MM.1S (cell line): Measurements from ENCODE around the gene FZD7.
A peak's percentile ranks its signal among the peaks of the same experiment; 100 is the strongest.

Source experiments
- DNase-seq: peaks from one replicate; pipeline ENCODE4 v3.0.0-alpha.2; 2015
- H2AFZ ChIP-seq: fragments of 300-600 bp; sonication (generic); 2 replicates; pipeline ENCODE4 v1.6.0; 2016; ENCODE audit warnings: antibody characterized with exemption, low read length
- H3F3A ChIP-seq: fragments of 300-600 bp; sonication (generic); 2 replicates; pipeline ENCODE4 v1.6.1; 2016; ENCODE audit warnings: mild to moderate bottlenecking, antibody characterized with exemption, low read length, moderate library complexity, mixed read lengths; ENCODE audit not compliant: insufficient read depth
- H3K27ac ChIP-seq: fragments of 300-600 bp; sonication (generic); 2 replicates; pipeline ENCODE4 v1.5.1; 2016; ENCODE audit warnings: mild to moderate bottlenecking, low read length
- H3K27me3 ChIP-seq: fragments of 300-600 bp; sonication (generic); replicated peaks from 2 replicates; pipeline ENCODE4 v1.6.0; 2016; ENCODE audit warnings: low read length; ENCODE audit not compliant: insufficient read depth
- H3K36me3 ChIP-seq: fragments of 300-600 bp; sonication (generic); replicated peaks from 2 replicates; pipeline ENCODE4 v1.6.1; 2016; ENCODE audit warnings: mild to moderate bottlenecking, low read length, mixed read lengths; ENCODE audit not compliant: insufficient read depth
- H3K4me1 ChIP-seq: fragments of 300-600 bp; sonication (generic); 2 replicates; pipeline ENCODE4 v1.6.1; 2016; ENCODE audit warnings: low read length, mixed read lengths
- H3K4me2 ChIP-seq: fragments of 300-600 bp; sonication (generic); 2 replicates; pipeline ENCODE4 v1.6.0; 2016; ENCODE audit warnings: low read depth, low read length
- H3K4me3 ChIP-seq: fragments of 300-600 bp; sonication (generic); 2 replicates; pipeline ENCODE4 v1.5.1; 2016; ENCODE audit warnings: low read length, mixed read lengths
- H3K79me2 ChIP-seq: fragments of 300-600 bp; sonication (generic); 2 replicates; pipeline ENCODE4 v1.6.1; 2016; ENCODE audit warnings: mixed run types, low read length, mixed read lengths
- H3K9ac ChIP-seq: fragments of 300-600 bp; sonication (generic); 2 replicates; pipeline ENCODE4 v1.6.1; 2016; ENCODE audit warnings: low read length, mixed read lengths
- H3K9me2 ChIP-seq: fragments of 300-600 bp; sonication (generic); replicated peaks from 2 replicates; pipeline ENCODE4 v1.6.1; 2016; ENCODE audit warnings: mild to moderate bottlenecking, low read length, mixed read lengths; ENCODE audit not compliant: insufficient read depth
- H3K9me3 ChIP-seq: fragments of 300-600 bp; sonication (generic); replicated peaks from 2 replicates; pipeline ENCODE4 v1.6.1; 2016; ENCODE audit warnings: mild to moderate bottlenecking, low read length, mixed read lengths; ENCODE audit not compliant: insufficient read depth
- H4K20me1 ChIP-seq: fragments of 300-600 bp; sonication (generic); 2 replicates; pipeline ENCODE4 v1.6.1; 2016; ENCODE audit warnings: mild to moderate bottlenecking, low read length, moderate library complexity, mixed read lengths; ENCODE audit not compliant: insufficient read depth
- EZH2 ChIP-seq: fragments of 300-600 bp; sonication (generic); optimal IDR thresholded peaks from 2 replicates; pipeline ENCODE3; 2017; ENCODE audit warnings: low read depth, mild to moderate bottlenecking, antibody characterized with exemption, low read length, mixed read lengths
- EZH2phosphoT487 ChIP-seq: fragments of 300-600 bp; sonication (generic); IDR thresholded peaks from 2 replicates; pipeline ENCODE4 v1.6.1; 2018; ENCODE audit warnings: antibody characterized with exemption, low read length
- TF ChIP-seq, protein P1 (sequence below): fragments of 300-600 bp; sonication (generic); IDR thresholded peaks from 2 replicates; pipeline ENCODE4 v1.5.1; 2016; ENCODE audit warnings: antibody characterized with exemption, low read length, mixed read lengths

Gene FZD7

DNA sequence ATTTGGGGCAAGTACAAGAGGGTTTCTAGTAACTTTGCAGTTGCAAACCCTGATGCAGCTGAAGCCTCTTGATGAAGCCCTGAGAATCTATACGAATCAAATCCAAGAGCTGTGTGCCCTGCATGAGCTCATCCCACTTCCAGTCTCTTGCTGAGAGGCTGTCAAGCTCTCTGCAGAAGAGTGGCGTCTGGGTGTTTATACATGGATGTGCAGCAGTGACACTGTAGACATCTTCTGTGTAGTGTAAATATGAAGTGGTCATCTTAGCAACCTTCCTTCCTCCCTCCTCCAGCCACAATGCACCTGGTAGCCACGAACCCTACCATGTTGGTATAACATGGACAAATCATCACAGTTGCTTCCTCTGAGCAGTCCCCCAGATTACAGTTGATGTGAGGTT is 21.0 kb downstream of the FZD7 start:
- H3K4me2 ChIP-seq, result no peak overlapping the region
- H3K36me3 ChIP-seq, result no peaks in the 10 kb centered on the region
- no peaks in the 10 kb centered on the region for H3K9me2 ChIP-seq
- no peak overlapping the region for H3K4me3 ChIP-seq
- no peaks in the 10 kb centered on the region for H3F3A ChIP-seq
- no peak for DNase-seq
- H3K27ac ChIP-seq, result no peak overlapping the region
- no peaks in the 10 kb centered on the region for H3K9me3 ChIP-seq
- H3K79me2 ChIP-seq, result no peaks in the 10 kb centered on the region
- H3K9ac ChIP-seq, result no peak overlapping the region
- H3K4me1 ChIP-seq, result no peaks in the 10 kb centered on the region
- H4K20me1 ChIP-seq, result no peaks in the 10 kb centered on the region
- H2AFZ ChIP-seq, result no peak overlapping the region
- TF ChIP-seq EZH2phosphoT487 (no peak), EZH2 (no peak)
- TF ChIP-seq, protein P1, sequence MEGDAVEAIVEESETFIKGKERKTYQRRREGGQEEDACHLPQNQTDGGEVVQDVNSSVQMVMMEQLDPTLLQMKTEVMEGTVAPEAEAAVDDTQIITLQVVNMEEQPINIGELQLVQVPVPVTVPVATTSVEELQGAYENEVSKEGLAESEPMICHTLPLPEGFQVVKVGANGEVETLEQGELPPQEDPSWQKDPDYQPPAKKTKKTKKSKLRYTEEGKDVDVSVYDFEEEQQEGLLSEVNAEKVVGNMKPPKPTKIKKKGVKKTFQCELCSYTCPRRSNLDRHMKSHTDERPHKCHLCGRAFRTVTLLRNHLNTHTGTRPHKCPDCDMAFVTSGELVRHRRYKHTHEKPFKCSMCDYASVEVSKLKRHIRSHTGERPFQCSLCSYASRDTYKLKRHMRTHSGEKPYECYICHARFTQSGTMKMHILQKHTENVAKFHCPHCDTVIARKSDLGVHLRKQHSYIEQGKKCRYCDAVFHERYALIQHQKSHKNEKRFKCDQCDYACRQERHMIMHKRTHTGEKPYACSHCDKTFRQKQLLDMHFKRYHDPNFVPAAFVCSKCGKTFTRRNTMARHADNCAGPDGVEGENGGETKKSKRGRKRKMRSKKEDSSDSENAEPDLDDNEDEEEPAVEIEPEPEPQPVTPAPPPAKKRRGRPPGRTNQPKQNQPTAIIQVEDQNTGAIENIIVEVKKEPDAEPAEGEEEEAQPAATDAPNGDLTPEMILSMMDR, result no peak
- H3K27me3 ChIP-seq, result no peaks in the 10 kb centered on the region

DNA sequence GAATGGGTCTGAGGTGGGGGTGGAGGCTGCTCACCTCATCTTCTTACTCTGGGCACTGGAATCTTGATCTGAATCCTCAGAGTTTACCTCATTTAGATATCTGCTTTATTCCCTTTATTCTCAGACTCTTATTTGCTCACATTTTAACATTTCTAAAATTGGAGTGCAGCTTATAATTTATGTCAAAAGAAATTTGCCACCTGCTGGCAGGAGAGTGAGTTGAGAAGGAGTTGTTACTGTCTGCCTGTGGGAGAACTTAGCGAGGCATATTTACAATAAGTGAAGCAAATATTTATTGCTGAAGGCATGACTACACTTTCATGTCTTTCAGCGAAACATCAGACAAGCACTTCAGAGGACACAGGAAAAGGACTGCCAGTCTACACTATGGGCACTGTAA is 23.0 kb downstream of the FZD7 start:
- Histone ChIP-seq H3K27ac (no peak overlapping the region), H3K27me3 (no peaks in the 10 kb centered on the region), H2AFZ (no peak overlapping the region), H3K4me1 (no peaks in the 10 kb centered on the region), H3K9ac (no peak overlapping the region), H3K4me2 (no peak overlapping the region), H3K79me2 (no peaks in the 10 kb centered on the region), H3K4me3 (no peak overlapping the region), H3K9me2 (no peaks in the 10 kb centered on the region), H3K9me3 (no peaks in the 10 kb centered on the region), H4K20me1 (no peaks in the 10 kb centered on the region), H3K36me3 (no peaks in the 10 kb centered on the region), H3F3A (no peaks in the 10 kb centered on the region)
- DNase-seq, result no peak
- TF ChIP-seq EZH2, result no peak
- TF ChIP-seq, protein P1, result peak; percentile 31; the same call in 1 of the 2 replicates

DNA sequence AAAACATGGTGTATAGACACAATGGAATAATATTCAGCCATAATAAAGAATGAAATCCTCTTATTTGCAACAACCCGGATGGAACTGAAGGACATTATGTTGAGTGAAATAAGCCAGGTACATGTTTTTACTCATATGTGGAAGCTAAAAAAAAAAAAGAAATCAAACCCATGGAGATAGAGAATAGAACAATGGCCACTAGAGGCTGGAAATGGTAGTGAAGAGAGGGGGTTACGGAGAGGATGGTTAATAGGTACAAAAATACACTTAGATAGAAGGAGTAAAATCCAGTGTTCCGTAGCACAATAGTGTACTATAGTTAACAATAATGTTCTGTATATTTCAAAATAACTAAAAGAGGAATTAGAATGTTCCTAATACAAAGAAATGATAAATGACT is 26.6 kb downstream of the FZD7 start:
- Histone ChIP-seq H3K4me2 (no peak overlapping the region), H3K27me3 (no peaks in the 10 kb centered on the region), H3K4me3 (no peak overlapping the region), H3F3A (no peaks in the 10 kb centered on the region), H4K20me1 (no peaks in the 10 kb centered on the region), H3K9me3 (no peaks in the 10 kb centered on the region), H3K79me2 (no peaks in the 10 kb centered on the region), H3K4me1 (no peaks in the 10 kb centered on the region), H3K27ac (no peak overlapping the region), H3K9me2 (no peaks in the 10 kb centered on the region), H3K9ac (no peak overlapping the region), H2AFZ (no peak overlapping the region), H3K36me3 (no peaks in the 10 kb centered on the region)
- DNase-seq, result no peak
- TF ChIP-seq EZH2phosphoT487 (no peak), EZH2 (no peak)
- TF ChIP-seq, protein P1, result peak; percentile 23; the same call in 1 of the 2 replicates
